Body of pancreas (tissue), 4 donors: ENCODE data around the gene CCDC191. TPM values are rescaled to one million over a fixed set of nuclear protein-coding genes. Genes with fewer than 3 reads are reported as not detected.

Experiments used
- ATAC-seq: fragments of 150-250 bp; one replicate; pipeline ENCODE4 v1.9.1; 2016
- DNase-seq, 4 donors: peaks; one replicate each; pipeline ENCODE4 v3.0.0-alpha.2; 2019
- H3K27ac ChIP-seq, 4 donors: fragments of 200-600 bp; sonication (generic); 1 replicate in 3 of 4; 2 replicates in 1 of 4; pipeline versions ENCODE4 v1.5.1 to v1.6.1; 2016 to 2019; ENCODE audit warnings: mild to moderate bottlenecking in 1 of 4, mixed read lengths in 1 of 4, moderate library complexity in 1 of 4
- H3K27me3 ChIP-seq, 2 donors: fragments of 200-600 bp; sonication (generic); one replicate each; pipeline ENCODE4 v1.6.0; 2016; ENCODE audit warnings: mild to moderate bottlenecking in 1 of 2
- H3K36me3 ChIP-seq, 2 donors: fragments of 200-600 bp; sonication (generic); replicated peaks in 1 of 2; 2 replicates each; pipeline ENCODE4 v1.5.1; 2016; ENCODE audit warnings: low read depth in 2 of 2; ENCODE audit not compliant: insufficient read depth in 1 of 2
- H3K4me1 ChIP-seq: fragments of 200-600 bp; sonication (generic); one replicate; pipeline ENCODE4 v1.6.0; 2016
- H3K4me3 ChIP-seq, 2 donors: fragments of 200-600 bp; sonication (generic); 1 replicate in 1 of 2; 2 replicates in 1 of 2; pipeline ENCODE4 v1.5.1; 2016 to 2019
- H3K9me3 ChIP-seq, 3 donors: fragments of 200-600 bp; sonication (generic); 1 replicate in 2 of 3; 2 replicates in 1 of 3; pipeline ENCODE4 v1.5.1; 2016
- CTCF ChIP-seq, 7 experiments: fragments of 450-650 bp in 4 of 7; fragments of 200-600 bp in 3 of 7; sonication (generic) in 3 of 7; IDR thresholded peaks; one replicate each; pipeline ENCODE4 v1.5.1; 2016 to 2019; ENCODE audit warnings: antibody characterized with exemption in 7 of 7
- POLR2A ChIP-seq, 3 donors: fragments of 450-650 bp; IDR thresholded peaks; one replicate each; pipeline ENCODE4 v1.6.1; 2016; ENCODE audit warnings: antibody characterized with exemption in 3 of 3, mild to moderate bottlenecking in 2 of 3
- WGBS, 2 donors: methylation state at CpG; one replicate each; pipeline ENCODE4 v1.1.5; 2017; 5-methylcytosine and 5-hydroxymethylcytosine counted together
- intact Hi-C: fragments of 100-400 bp; cut with DNase I; formaldehyde crosslinking; loops from one replicate; pipeline ENCODE4 v1.15.1; 2023
- total RNA-seq, 2 donors: library from RNA; depleted of rRNA; stranded (reverse); fragments of >200 nt; gene quantifications; one replicate each; pipeline ENCODE4 v1.1.0, GENCODE V29; 2016

CCDC191 gene
- total RNA-seq, 2 donors from 2014 or later, result 5.4 to 11.9 TPM

GRCh38 chr3:114068336-114068735 lies 12.0 kb upstream of the CCDC191 start:
- intact Hi-C loops, result no loop called here
- Histone ChIP-seq H3K27me3 (no peaks in the 10 kb centered on the region), H3K4me3 (no peak overlapping the region), H3K4me1 (no peaks in the 10 kb centered on the region), H3K36me3 (peaks cover 0 to 17% of the 10 kb centered on the region in 2 donors), H3K27ac (no peak overlapping the region), H3K9me3 (no peaks in the 10 kb centered on the region)
- ATAC-seq, result no peak
- no peak for DNase-seq
- WGBS, 2 donors, result 93 to 95% methylated on average over 4 of the region's 4 CpGs
- TF ChIP-seq POLR2A (IDR thresholded peaks at IDR 0.05) (no peak), CTCF (IDR thresholded peaks at IDR 0.05) (no peak)

- no peak for ATAC-seq
- 93 to 99% methylated on average over 4 of the region's 4 CpGs for WGBS, 2 donors
- DNase-seq, result no peak
- Histone ChIP-seq H3K4me1 (no peaks in the 10 kb centered on the region), H3K36me3 (peaks cover 0 to 17% of the 10 kb centered on the region in 2 donors), H3K9me3 (no peaks in the 10 kb centered on the region), H3K27me3 (no peaks in the 10 kb centered on the region), H3K27ac (no peak overlapping the region), H3K4me3 (no peak overlapping the region)
- intact Hi-C loops, result no loop called here
- TF ChIP-seq CTCF (IDR thresholded peaks at IDR 0.05), result no peak
- no peak for TF ChIP-seq POLR2A (IDR thresholded peaks at IDR 0.05)
Observed at GRCh38 chr3:114067804-114068203, 11.5 kb upstream of the CCDC191 start.

- H3K4me1 ChIP-seq, result peaks cover 16% of the 10 kb centered on the region
- TF ChIP-seq POLR2A (IDR thresholded peaks at IDR 0.05) (no peak), CTCF (IDR thresholded peaks at IDR 0.05) (no peak)
- no peaks in the 10 kb centered on the region for H3K9me3 ChIP-seq
- intact Hi-C loops, result no loop called here
- no peak overlapping the region for H3K27ac ChIP-seq
- peaks cover 0 to 5% of the 10 kb centered on the region in 2 donors for H3K36me3 ChIP-seq
- no peak overlapping the region for H3K4me3 ChIP-seq
- DNase-seq (no peak), ATAC-seq (no peak)
- H3K27me3 ChIP-seq, result no peaks in the 10 kb centered on the region
- 89 to 93% methylated on average over 8 of the region's 8 CpGs for WGBS, 2 donors
Observed at GRCh38 chr3:114060906-114061655, 4.8 kb upstream of the CCDC191 start.

- Histone ChIP-seq H3K4me1 (peaks cover 22% of the 10 kb centered on the region), H3K36me3 (no peaks in the 10 kb centered on the region), H3K27me3 (no peaks in the 10 kb centered on the region), H3K4me3 (no peak overlapping the region), H3K9me3 (no peaks in the 10 kb centered on the region), H3K27ac (no peak overlapping the region)
- no peak for DNase-seq
- TF ChIP-seq POLR2A (IDR thresholded peaks at IDR 0.05) (no peak), CTCF (IDR thresholded peaks at IDR 0.05) (no peak)
- no peak for ATAC-seq
- intact Hi-C loops, result no loop called here
- 87 to 90% methylated on average over 8 of the region's 8 CpGs for WGBS, 2 donors
Observed at GRCh38 chr3:114058646-114059045, 2.3 kb upstream of the CCDC191 start.

GRCh38 chr3:114057011-114057347 lies 653 bp upstream of the CCDC191 start:
- Histone ChIP-seq H3K36me3 (no peaks in the 10 kb centered on the region), H3K27me3 (no peaks in the 10 kb centered on the region), H3K27ac (peak overlapping the region; percentile 38 to 84 (median 62)), H3K4me1 (peaks cover 22% of the 10 kb centered on the region), H3K4me3 (peak overlapping the region; percentile 48 to 83), H3K9me3 (no peaks in the 10 kb centered on the region)
- ATAC-seq (no peak), DNase-seq (no peak)
- 0 to 1% methylated on average over 3 to 8 of the region's 8 CpGs for WGBS, 2 donors
- intact Hi-C loops, result no loop called here
- TF ChIP-seq POLR2A (IDR thresholded peaks at IDR 0.05) (no peak), CTCF (IDR thresholded peaks at IDR 0.05) (no peak)
